GM23248 (cell line): Measurements from ENCODE around the gene GEN1. TPM values are rescaled to one million over a fixed set of nuclear protein-coding genes. Genes with fewer than 3 reads are reported as not detected.

Experiments
- DNase-seq: peaks from one replicate; pipeline ENCODE4 v3.0.0-alpha.2; 2015
- H2AFZ ChIP-seq: fragments of 200-600 bp; sonication (generic); 2 replicates; pipeline ENCODE4 v1.6.1; 2016; ENCODE audit warnings: antibody characterized with exemption
- H3F3A ChIP-seq: fragments of 200-600 bp; sonication (generic); 2 replicates; pipeline ENCODE4 v1.6.1; 2016; ENCODE audit warnings: mild to moderate bottlenecking, antibody characterized with exemption, mixed run types; ENCODE audit not compliant: insufficient read depth
- H3K27ac ChIP-seq: fragments of 200-600 bp; sonication (generic); 2 replicates; pipeline ENCODE4 v1.5.1; 2016; ENCODE audit warnings: mild to moderate bottlenecking
- H3K27me3 ChIP-seq: fragments of 200-600 bp; sonication (generic); replicated peaks from 2 replicates; pipeline ENCODE4 v1.6.1; 2016; ENCODE audit warnings: mild to moderate bottlenecking; ENCODE audit not compliant: insufficient read depth
- H3K36me3 ChIP-seq: fragments of 200-600 bp; sonication (generic); 2 replicates; pipeline ENCODE4 v1.6.1; 2016; ENCODE audit warnings: low read depth, mild to moderate bottlenecking
- H3K4me1 ChIP-seq: fragments of 200-600 bp; sonication (generic); 2 replicates; pipeline ENCODE4 v1.6.1; 2016; ENCODE audit warnings: mild to moderate bottlenecking; ENCODE audit not compliant: insufficient read depth
- H3K4me2 ChIP-seq: fragments of 200-600 bp; sonication (generic); one replicate; pipeline ENCODE4 v1.6.1; 2016; ENCODE audit warnings: mild to moderate bottlenecking; ENCODE audit not compliant: unreplicated experiment
- H3K4me3 ChIP-seq: fragments of 200-600 bp; sonication (generic); 2 replicates; pipeline ENCODE4 v1.5.1; 2016; ENCODE audit warnings: mild to moderate bottlenecking
- H3K79me2 ChIP-seq: fragments of 200-600 bp; sonication (generic); 2 replicates; pipeline ENCODE4 v1.6.1; 2016; ENCODE audit warnings: mild to moderate bottlenecking; ENCODE audit not compliant: insufficient read depth
- H3K9ac ChIP-seq: fragments of 200-600 bp; sonication (generic); 2 replicates; pipeline ENCODE4 v1.6.1; 2016; ENCODE audit warnings: mild to moderate bottlenecking
- H3K9me2 ChIP-seq: fragments of 200-600 bp; sonication (generic); 2 replicates; pipeline ENCODE4 v1.6.1; 2016; ENCODE audit warnings: mixed run types, mild to moderate bottlenecking, moderate library complexity; ENCODE audit not compliant: insufficient read depth
- H3K9me3 ChIP-seq: fragments of 200-600 bp; sonication (generic); one replicate; pipeline ENCODE4 v1.6.1; 2017; ENCODE audit warnings: low read depth
- H4K20me1 ChIP-seq: fragments of 200-600 bp; sonication (generic); 2 replicates; pipeline ENCODE4 v1.6.0; 2016; ENCODE audit not compliant: insufficient read depth
- EZH2 ChIP-seq: fragments of 200-600 bp; sonication (generic); IDR thresholded peaks from 2 replicates; pipeline ENCODE4 v1.6.1; 2018; ENCODE audit warnings: antibody characterized with exemption, mild to moderate bottlenecking; ENCODE audit not compliant: insufficient read depth, poor library complexity, severe bottlenecking
- EZH2phosphoT487 ChIP-seq: fragments of 200-600 bp; sonication (generic); IDR thresholded peaks from 2 replicates; pipeline ENCODE4 v1.6.1; 2018; ENCODE audit warnings: antibody characterized with exemption, moderate library complexity, mild to moderate bottlenecking, low read depth; ENCODE audit not compliant: insufficient read depth
- WGBS, 2 experiments: methylation state at CpG; one replicate each; pipeline ENCODE4 v1.1.6; 2015 to 2017; ENCODE audit warnings: low lambda C conversion rate in 2 of 2, low coverage in 1 of 2; ENCODE audit errors: missing lambda C conversion rate in 2 of 2; 5-methylcytosine and 5-hydroxymethylcytosine counted together
- in situ Hi-C: fragments of 300-500 bp; cut with MboI; formaldehyde crosslinking; loops from 2 replicates; pipeline ENCODE4 v1.15.0; 2020
- polyA plus RNA-seq: library from polyadenylated mRNA; unstranded; fragments of >200 nt; fragmentation: Nextera tagmentation; extraction: Ambion mirVana; gene quantifications from 2 replicates; pipeline ENCODE4 v1.2.1, GENCODE V29; 2016
- total RNA-seq: library from RNA; depleted of rRNA; stranded (reverse); fragments of >200 nt; shearing (Covaris generic); gene quantifications from 2 replicates; pipeline ENCODE4 v1.2.3, GENCODE V29; 2014

GEN1 gene
- total and polyA plus RNA-seq, 2 experiments from 2014 or later: 3.9 to 10.2 TPM

DNA sequence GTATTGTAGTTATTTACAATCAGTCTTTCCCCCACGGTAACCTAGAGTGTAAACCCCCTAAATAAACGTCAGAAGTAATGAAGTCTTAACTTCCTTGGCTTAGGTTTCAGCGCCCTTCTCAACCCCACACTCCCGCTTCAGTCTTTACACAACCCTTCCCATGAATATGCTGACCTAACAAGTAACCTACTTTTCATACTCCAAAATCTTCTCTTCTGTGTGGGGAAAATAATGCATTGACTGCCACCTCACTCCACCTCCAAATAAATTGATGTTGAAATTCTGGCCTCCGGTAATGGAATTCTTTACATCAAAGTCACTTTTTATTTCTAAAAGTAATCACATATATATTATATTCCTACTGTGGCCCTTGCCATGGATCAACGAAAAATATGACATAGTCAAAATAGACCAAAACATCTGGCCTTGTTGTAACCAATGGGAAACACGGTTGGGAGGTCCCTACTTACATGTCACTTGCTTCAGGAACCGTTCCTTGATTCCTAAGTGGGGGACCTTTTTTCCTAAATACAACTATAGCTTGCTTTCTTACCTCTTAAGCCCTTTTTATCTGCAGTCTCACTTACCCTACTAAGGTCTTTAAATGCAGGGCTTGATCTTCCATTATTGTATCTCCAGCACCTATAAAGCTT, 961 bp downstream of the GEN1 start:
- DNase-seq: peak; percentile 45
- peak overlapping the region; percentile 95 for H3K27ac ChIP-seq
- H4K20me1 ChIP-seq: no peaks in the 10 kb centered on the region
- peak overlapping the region; percentile 96 for H3K4me2 ChIP-seq
- H3K9ac ChIP-seq: peak overlapping the region; percentile 91
- peaks cover 38% of the 10 kb centered on the region for H3K4me1 ChIP-seq
- in situ Hi-C loops: no loop called here
- no peaks in the 10 kb centered on the region for H3K36me3 ChIP-seq
- peak overlapping the region; percentile 87 for H2AFZ ChIP-seq
- no peaks in the 10 kb centered on the region for H3K27me3 ChIP-seq
- H3K9me3 ChIP-seq: no peaks in the 10 kb centered on the region
- WGBS, 2 experiments: 5 to 9% methylated on average over 8 of the region's 8 CpGs
- TF ChIP-seq EZH2 (no peak), EZH2phosphoT487 (no peak)
- no peaks in the 10 kb centered on the region for H3K9me2 ChIP-seq
- peaks cover 6% of the 10 kb centered on the region; the same call in 1 of the 2 replicates for H3F3A ChIP-seq
- peak overlapping the region; percentile 96 for H3K4me3 ChIP-seq
- H3K79me2 ChIP-seq: peaks cover 91% of the 10 kb centered on the region

GRCh38 chr2:17756668-17757067, 2.7 kb downstream of the GEN1 start:
- no peak overlapping the region for H3K27ac ChIP-seq
- H3K4me3 ChIP-seq: no peak overlapping the region
- 74 to 91% methylated on average over 6 of the region's 6 CpGs for WGBS, 2 experiments
- no peaks in the 10 kb centered on the region for H4K20me1 ChIP-seq
- in situ Hi-C loops: no loop called here
- TF ChIP-seq EZH2 (no peak), EZH2phosphoT487 (no peak)
- peak overlapping the region; percentile 23 for H3K4me2 ChIP-seq
- H3K36me3 ChIP-seq: no peaks in the 10 kb centered on the region
- H3K9me2 ChIP-seq: no peaks in the 10 kb centered on the region
- H3F3A ChIP-seq: peaks cover 6% of the 10 kb centered on the region; the same call in 1 of the 2 replicates
- peak; percentile 50 for DNase-seq
- no peaks in the 10 kb centered on the region for H3K27me3 ChIP-seq
- peaks cover 79% of the 10 kb centered on the region for H3K79me2 ChIP-seq
- H2AFZ ChIP-seq: no peak overlapping the region
- no peaks in the 10 kb centered on the region for H3K9me3 ChIP-seq
- H3K4me1 ChIP-seq: peaks cover 36% of the 10 kb centered on the region
- H3K9ac ChIP-seq: 0 out of 2 replicates have a peak overlapping the region, but pooled peaks have one; percentile 1

DNA sequence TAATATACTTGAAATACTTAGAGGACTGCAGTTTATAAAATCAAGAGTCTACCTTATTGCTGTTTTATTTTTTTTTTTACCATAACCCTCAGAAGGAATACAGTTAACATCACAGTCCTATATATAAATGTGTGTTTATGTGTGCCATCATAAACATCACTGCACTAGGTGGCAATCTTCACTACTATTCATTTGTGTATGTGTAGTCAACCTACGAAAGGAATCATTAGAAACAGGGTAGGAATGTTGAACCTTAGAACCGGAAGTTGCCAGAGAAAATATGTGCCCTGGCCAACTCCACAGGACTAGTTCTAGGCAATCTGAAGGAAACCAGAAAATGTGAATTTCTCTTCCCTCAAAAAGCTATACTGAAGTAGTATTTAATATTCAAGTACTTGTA, 3.4 kb downstream of the GEN1 start:
- Histone ChIP-seq H4K20me1 (no peaks in the 10 kb centered on the region), H3K9me3 (no peaks in the 10 kb centered on the region), H2AFZ (peak overlapping the region; percentile 47), H3K4me2 (peak overlapping the region; percentile 23), H3K27me3 (no peaks in the 10 kb centered on the region), H3F3A (peaks cover 6% of the 10 kb centered on the region; the same call in 1 of the 2 replicates), H3K4me3 (no peak overlapping the region), H3K36me3 (no peaks in the 10 kb centered on the region), H3K9me2 (no peaks in the 10 kb centered on the region), H3K4me1 (peaks cover 30% of the 10 kb centered on the region), H3K79me2 (peaks cover 73% of the 10 kb centered on the region), H3K27ac (no peak overlapping the region), H3K9ac (0 out of 2 replicates have a peak overlapping the region, but pooled peaks have one; percentile 1)
- in situ Hi-C loops: no loop called here
- DNase-seq: peak; percentile 59
- TF ChIP-seq EZH2: no peak
- no peak for TF ChIP-seq EZH2phosphoT487
- 44 to 65% methylated on average over 2 of the region's 2 CpGs for WGBS, 2 experiments

- no peak for TF ChIP-seq EZH2
- no peak for TF ChIP-seq EZH2phosphoT487
- in situ Hi-C loops: no loop called here
These were observed 4.2 kb downstream of the GEN1 start for GRCh38 chr2:17758118-17758517.

More at GRCh38 chr2:17758118-17758517, 4.2 kb downstream of the GEN1 start:
- peak overlapping the region; percentile 23 for H3K4me2 ChIP-seq
- no peaks in the 10 kb centered on the region for H3K36me3 ChIP-seq
- no peak overlapping the region for H3K4me3 ChIP-seq
- no peaks in the 10 kb centered on the region for H3K27me3 ChIP-seq
- no peak overlapping the region for H3K27ac ChIP-seq
- peaks cover 65% of the 10 kb centered on the region for H3K79me2 ChIP-seq
- no peaks in the 10 kb centered on the region for H4K20me1 ChIP-seq
- H3K9me3 ChIP-seq: no peaks in the 10 kb centered on the region
- H3F3A ChIP-seq: peaks cover 6% of the 10 kb centered on the region; the same call in 1 of the 2 replicates
- DNase-seq: no peak
- WGBS, 2 experiments: 82 to 83% methylated on average over 3 of the region's 3 CpGs
- peak overlapping the region; percentile 47; the same call in 1 of the 2 replicates for H2AFZ ChIP-seq
- H3K9ac ChIP-seq: no peak overlapping the region
- no peaks in the 10 kb centered on the region for H3K9me2 ChIP-seq
- H3K4me1 ChIP-seq: peaks cover 26% of the 10 kb centered on the region
